ENCODE measurements around the gene ZNF426.
"Not testable (repeated sequence)": the region's sequence is repeated elsewhere in the genome, so short reads cannot be mapped to it uniquely, and the experiment has no call there.

GRCh38 chr19:9582081-9582725, 43.8 kb upstream of the ZNF426 start:
- TF ChIP-seq, protein P1, sequence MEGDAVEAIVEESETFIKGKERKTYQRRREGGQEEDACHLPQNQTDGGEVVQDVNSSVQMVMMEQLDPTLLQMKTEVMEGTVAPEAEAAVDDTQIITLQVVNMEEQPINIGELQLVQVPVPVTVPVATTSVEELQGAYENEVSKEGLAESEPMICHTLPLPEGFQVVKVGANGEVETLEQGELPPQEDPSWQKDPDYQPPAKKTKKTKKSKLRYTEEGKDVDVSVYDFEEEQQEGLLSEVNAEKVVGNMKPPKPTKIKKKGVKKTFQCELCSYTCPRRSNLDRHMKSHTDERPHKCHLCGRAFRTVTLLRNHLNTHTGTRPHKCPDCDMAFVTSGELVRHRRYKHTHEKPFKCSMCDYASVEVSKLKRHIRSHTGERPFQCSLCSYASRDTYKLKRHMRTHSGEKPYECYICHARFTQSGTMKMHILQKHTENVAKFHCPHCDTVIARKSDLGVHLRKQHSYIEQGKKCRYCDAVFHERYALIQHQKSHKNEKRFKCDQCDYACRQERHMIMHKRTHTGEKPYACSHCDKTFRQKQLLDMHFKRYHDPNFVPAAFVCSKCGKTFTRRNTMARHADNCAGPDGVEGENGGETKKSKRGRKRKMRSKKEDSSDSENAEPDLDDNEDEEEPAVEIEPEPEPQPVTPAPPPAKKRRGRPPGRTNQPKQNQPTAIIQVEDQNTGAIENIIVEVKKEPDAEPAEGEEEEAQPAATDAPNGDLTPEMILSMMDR (IDR thresholded peaks at IDR 0.05): not testable (repeated sequence)
- not testable (repeated sequence) for TF ChIP-seq POLR2A, POLR2AphosphoS5 (IDR thresholded peaks at IDR 0.05)
